GM12878 (cell line): ENCODE measurements around the gene PIGV. TPM values are rescaled to one million over a fixed set of nuclear protein-coding genes. Genes with fewer than 3 reads are reported as not detected.

ENCODE experiments used
- BCL11A ChIP-seq: IDR thresholded peaks from 2 replicates; pipeline ENCODE4 v1.6.1; 2011; ENCODE audit warnings: low read depth, low read length
- polyA plus RNA-seq, 11 experiments: library from polyadenylated mRNA; depleted of rRNA in 4 of 11; unstranded in 6 of 11; stranded (reverse) in 5 of 11; fragments of >200 nt; fragmentation: Nextera tagmentation in 4 of 11; fragmentation: Illumina TruSeq in 1 of 11; extraction: Ambion mirVana in 4 of 11; extraction: Trizol in 1 of 11; gene quantifications; 1 replicate in 1 of 11; 2 replicates in 10 of 11; pipeline versions ENCODE4 v1.2.1 to v1.2.3, GENCODE V29; 2011 to 2016; ENCODE audit warnings: inconsistent platforms in 2 of 11, missing spikeins in 2 of 11, low read depth in 1 of 11
- total RNA-seq, 4 experiments: library from RNA; depleted of rRNA in 3 of 4; stranded (reverse); fragments of >200 nt in 3 of 4; fragmentation: Illumina TruSeq in 1 of 4; extraction: Trizol in 1 of 4; gene quantifications; 2 replicates each; pipeline versions ENCODE4 v1.2.1 to v1.2.3, GENCODE V29; 2013 to 2021
- TF ChIP-seq, protein P1 (sequence below): IDR thresholded peaks from 2 replicates; pipeline ENCODE4 v1.6.1; 2012; ENCODE audit warnings: improper control_type of control experiment, low read depth, low read length; ENCODE audit not compliant: insufficient replicate concordance
- TF ChIP-seq, protein P2 (sequence below), 3 experiments: IDR thresholded peaks in 2 of 3; conservative IDR thresholded peaks in 1 of 3; 2 replicates each; pipeline ENCODE4 v1.5.1; 2011; ENCODE audit warnings: low read depth in 3 of 3, low read length in 3 of 3, mild to moderate bottlenecking in 3 of 3, control low read depth in 2 of 3, moderate library complexity in 2 of 3, inconsistent platforms in 1 of 3, mixed read lengths in 1 of 3; ENCODE audit not compliant: control insufficient read depth in 2 of 3, insufficient read depth in 1 of 3; ENCODE audit errors: extremely low read depth in 1 of 3

The PIGV gene
- total and polyA plus RNA-seq, 10 of the 15 experiments (the other 5 are each of a cell fraction or from before 2014, with no cell fraction given) = 8.8 to 18.1 (median 11.9) TPM

DNA sequence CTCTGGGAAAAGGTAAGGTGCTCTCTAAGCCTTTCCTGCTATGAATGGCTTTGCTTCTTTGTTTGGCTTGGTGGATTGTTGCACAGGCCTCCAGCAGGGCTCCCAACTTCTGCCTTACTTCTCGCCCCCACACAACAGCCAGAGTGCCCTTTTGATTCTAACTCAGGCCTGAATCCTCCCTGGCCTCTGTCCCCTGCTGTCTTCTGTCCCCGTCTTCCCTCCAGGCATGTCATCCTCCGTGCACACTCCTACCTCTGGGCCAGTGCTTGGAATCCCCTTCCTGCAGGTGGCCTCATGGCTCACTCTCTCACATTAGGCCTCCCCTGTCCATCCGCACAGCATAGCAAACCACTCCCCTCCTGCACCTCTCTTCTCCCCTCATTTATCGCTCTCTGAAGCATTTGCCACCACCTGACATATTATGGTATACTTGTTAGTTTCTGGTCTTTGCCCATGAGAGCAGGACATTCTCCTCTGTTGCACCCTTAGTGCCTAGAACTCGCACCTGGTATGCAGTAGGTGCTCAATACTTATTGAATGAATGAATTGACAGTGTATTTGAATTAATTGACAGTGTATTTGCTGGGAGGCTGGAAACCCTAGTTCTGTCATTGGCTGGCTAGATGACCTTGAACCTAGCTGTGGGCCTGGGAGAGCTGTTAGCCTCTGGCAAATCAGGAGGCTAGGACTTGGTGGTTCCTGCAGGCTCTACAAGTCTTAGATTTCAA lies 41.6 kb downstream of the PIGV start (continued):
- TF ChIP-seq BCL11A = no peak
- TF ChIP-seq, protein P1, sequence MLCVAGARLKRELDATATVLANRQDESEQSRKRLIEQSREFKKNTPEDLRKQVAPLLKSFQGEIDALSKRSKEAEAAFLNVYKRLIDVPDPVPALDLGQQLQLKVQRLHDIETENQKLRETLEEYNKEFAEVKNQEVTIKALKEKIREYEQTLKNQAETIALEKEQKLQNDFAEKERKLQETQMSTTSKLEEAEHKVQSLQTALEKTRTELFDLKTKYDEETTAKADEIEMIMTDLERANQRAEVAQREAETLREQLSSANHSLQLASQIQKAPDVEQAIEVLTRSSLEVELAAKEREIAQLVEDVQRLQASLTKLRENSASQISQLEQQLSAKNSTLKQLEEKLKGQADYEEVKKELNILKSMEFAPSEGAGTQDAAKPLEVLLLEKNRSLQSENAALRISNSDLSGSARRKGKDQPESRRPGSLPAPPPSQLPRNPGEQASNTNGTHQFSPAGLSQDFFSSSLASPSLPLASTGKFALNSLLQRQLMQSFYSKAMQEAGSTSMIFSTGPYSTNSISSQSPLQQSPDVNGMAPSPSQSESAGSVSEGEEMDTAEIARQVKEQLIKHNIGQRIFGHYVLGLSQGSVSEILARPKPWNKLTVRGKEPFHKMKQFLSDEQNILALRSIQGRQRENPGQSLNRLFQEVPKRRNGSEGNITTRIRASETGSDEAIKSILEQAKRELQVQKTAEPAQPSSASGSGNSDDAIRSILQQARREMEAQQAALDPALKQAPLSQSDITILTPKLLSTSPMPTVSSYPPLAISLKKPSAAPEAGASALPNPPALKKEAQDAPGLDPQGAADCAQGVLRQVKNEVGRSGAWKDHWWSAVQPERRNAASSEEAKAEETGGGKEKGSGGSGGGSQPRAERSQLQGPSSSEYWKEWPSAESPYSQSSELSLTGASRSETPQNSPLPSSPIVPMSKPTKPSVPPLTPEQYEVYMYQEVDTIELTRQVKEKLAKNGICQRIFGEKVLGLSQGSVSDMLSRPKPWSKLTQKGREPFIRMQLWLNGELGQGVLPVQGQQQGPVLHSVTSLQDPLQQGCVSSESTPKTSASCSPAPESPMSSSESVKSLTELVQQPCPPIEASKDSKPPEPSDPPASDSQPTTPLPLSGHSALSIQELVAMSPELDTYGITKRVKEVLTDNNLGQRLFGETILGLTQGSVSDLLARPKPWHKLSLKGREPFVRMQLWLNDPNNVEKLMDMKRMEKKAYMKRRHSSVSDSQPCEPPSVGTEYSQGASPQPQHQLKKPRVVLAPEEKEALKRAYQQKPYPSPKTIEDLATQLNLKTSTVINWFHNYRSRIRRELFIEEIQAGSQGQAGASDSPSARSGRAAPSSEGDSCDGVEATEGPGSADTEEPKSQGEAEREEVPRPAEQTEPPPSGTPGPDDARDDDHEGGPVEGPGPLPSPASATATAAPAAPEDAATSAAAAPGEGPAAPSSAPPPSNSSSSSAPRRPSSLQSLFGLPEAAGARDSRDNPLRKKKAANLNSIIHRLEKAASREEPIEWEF = no peak
- TF ChIP-seq, protein P2, sequence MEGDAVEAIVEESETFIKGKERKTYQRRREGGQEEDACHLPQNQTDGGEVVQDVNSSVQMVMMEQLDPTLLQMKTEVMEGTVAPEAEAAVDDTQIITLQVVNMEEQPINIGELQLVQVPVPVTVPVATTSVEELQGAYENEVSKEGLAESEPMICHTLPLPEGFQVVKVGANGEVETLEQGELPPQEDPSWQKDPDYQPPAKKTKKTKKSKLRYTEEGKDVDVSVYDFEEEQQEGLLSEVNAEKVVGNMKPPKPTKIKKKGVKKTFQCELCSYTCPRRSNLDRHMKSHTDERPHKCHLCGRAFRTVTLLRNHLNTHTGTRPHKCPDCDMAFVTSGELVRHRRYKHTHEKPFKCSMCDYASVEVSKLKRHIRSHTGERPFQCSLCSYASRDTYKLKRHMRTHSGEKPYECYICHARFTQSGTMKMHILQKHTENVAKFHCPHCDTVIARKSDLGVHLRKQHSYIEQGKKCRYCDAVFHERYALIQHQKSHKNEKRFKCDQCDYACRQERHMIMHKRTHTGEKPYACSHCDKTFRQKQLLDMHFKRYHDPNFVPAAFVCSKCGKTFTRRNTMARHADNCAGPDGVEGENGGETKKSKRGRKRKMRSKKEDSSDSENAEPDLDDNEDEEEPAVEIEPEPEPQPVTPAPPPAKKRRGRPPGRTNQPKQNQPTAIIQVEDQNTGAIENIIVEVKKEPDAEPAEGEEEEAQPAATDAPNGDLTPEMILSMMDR (IDR thresholded peaks at IDR 0.05 in 2 of 3, conservative IDR thresholded peaks at IDR 0.05 in 1 of 3; ENCODE audit: control insufficient read depth in 2 of 3, extremely low read depth in 1 of 3, insufficient read depth in 1 of 3, low read depth in 3 of 3, low read length in 3 of 3) = peak in 1 of 3 experiments; percentile 15; a peak in 1 of 6 replicates
